GM12873 (cell line): ENCODE results near the gene ACTL10.

Experiments used
- CTCF ChIP-seq: IDR thresholded peaks from 2 replicates; pipeline ENCODE4 v1.5.1; 2012; ENCODE audit warnings: low read depth, mild to moderate bottlenecking, moderate library complexity, low read length, control low read depth; ENCODE audit not compliant: insufficient read depth; ENCODE audit errors: missing control alignments

ACTL10 gene

GRCh38 chr20:33676652-33677645, 10.2 kb downstream of the ACTL10 start:
- TF ChIP-seq CTCF: no peak

GRCh38 chr20:33677991-33678702, 11.4 kb downstream of the ACTL10 start:
- no peak for TF ChIP-seq CTCF

GRCh38 chr20:33679758-33680485, 13.2 kb downstream of the ACTL10 start:
- TF ChIP-seq CTCF: no peak

GRCh38 chr20:33680686-33681085, 13.9 kb downstream of the ACTL10 start:
- TF ChIP-seq CTCF: no peak

GRCh38 chr20:33681288-33681687, 14.5 kb downstream of the ACTL10 start:
- no peak for TF ChIP-seq CTCF

- no peak for TF ChIP-seq CTCF
These were observed 15.1 kb downstream of the ACTL10 start for GRCh38 chr20:33681728-33682353.
